Measurements from ENCODE around the gene CLEC11A.

Gene CLEC11A

DNA sequence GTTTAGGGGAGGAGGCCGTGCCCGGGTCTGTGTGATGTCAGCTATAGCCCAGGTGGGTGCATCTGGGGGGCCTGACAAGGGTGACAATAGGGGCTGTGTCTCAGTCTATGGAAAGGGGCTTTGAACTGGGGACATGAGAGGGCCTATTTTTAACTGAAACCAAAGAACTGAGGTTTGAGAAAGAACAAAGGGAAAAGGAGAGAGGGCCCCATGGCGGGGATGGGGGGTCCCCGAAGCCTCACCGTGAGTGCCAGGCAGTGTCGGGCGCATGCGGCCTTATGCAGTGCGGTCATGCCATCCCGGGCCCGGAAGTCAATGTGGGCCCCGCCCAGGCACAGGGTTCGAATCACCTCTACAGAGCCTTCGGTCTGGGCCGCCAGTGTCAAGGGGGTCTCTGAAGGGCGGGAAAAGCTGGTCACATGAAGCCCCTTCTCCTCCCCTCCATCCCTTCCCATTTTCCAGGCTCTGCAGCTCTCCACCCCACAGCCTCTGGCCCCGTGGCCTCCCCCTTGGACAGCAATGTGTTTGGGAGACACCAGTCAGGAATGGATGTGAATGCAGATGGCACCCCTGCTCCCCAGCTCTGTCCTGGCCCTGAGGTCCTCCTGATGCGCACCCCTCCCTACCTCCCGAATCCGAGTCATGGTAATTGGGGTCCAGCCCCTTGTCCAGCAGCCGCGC lies 9.5 kb upstream of the CLEC11A start:
- Histone ChIP-seq H4K20me1 (ENCODE audit: insufficient read depth, low read length) (peaks cover 12% of the 10 kb centered on the region), H3K9me3 (ENCODE audit: insufficient read depth, low read length, severe bottlenecking) (no peaks in the 10 kb centered on the region), H3K4me1 (ENCODE audit: insufficient read depth, low read length) (peaks cover 13% of the 10 kb centered on the region), H3K9ac (ENCODE audit: low read depth, low read length) (no peak overlapping the region), H3K36me3 (ENCODE audit: insufficient read depth, low read length) (no peaks in the 10 kb centered on the region), H3K27ac (ENCODE audit: low read length) (no peak overlapping the region), H3K4me2 (ENCODE audit: insufficient read depth, low read length) (no peak overlapping the region), H3K27me3 (ENCODE audit: insufficient read depth, low read length, poor library complexity) (peaks cover 21% of the 10 kb centered on the region), H2AFZ (ENCODE audit: low read depth, low read length) (no peak overlapping the region), H3K4me3 (ENCODE audit: low read depth in 1 of 2, low read length in 2 of 2) (no peak overlapping the region), H3K79me2 (ENCODE audit: insufficient read depth, low read length) (no peaks in the 10 kb centered on the region)
- ATAC-seq (ENCODE audit: insufficient read depth, low read depth), result peak; percentile 46
- peak; percentile 35 for DNase-seq
- TF ChIP-seq, protein P1, sequence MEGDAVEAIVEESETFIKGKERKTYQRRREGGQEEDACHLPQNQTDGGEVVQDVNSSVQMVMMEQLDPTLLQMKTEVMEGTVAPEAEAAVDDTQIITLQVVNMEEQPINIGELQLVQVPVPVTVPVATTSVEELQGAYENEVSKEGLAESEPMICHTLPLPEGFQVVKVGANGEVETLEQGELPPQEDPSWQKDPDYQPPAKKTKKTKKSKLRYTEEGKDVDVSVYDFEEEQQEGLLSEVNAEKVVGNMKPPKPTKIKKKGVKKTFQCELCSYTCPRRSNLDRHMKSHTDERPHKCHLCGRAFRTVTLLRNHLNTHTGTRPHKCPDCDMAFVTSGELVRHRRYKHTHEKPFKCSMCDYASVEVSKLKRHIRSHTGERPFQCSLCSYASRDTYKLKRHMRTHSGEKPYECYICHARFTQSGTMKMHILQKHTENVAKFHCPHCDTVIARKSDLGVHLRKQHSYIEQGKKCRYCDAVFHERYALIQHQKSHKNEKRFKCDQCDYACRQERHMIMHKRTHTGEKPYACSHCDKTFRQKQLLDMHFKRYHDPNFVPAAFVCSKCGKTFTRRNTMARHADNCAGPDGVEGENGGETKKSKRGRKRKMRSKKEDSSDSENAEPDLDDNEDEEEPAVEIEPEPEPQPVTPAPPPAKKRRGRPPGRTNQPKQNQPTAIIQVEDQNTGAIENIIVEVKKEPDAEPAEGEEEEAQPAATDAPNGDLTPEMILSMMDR (IDR thresholded peaks at IDR 0.05; ENCODE audit: borderline replicate concordance, extremely low read depth, low read length, poor library complexity, severe bottlenecking), result no peak

GRCh38 chr19:50716178-50717025 lies 6.8 kb upstream of the CLEC11A start:
- no peaks in the 10 kb centered on the region for H3K36me3 ChIP-seq (ENCODE audit: insufficient read depth, low read length)
- H3K27me3 ChIP-seq (ENCODE audit: insufficient read depth, low read length, poor library complexity), result peaks cover 40% of the 10 kb centered on the region
- TF ChIP-seq, protein P1 (IDR thresholded peaks at IDR 0.05; ENCODE audit: borderline replicate concordance, extremely low read depth, low read length, poor library complexity, severe bottlenecking), result no peak
- TF ChIP-seq EZH2 (IDR thresholded peaks at IDR 0.05; ENCODE audit: borderline replicate concordance, low read depth, low read length, severe bottlenecking), result no peak
- ATAC-seq (ENCODE audit: insufficient read depth, low read depth) (no peak), DNase-seq (no peak)
- H3K27ac ChIP-seq (ENCODE audit: low read length), result no peak overlapping the region
- no peak overlapping the region for H3K4me2 ChIP-seq (ENCODE audit: insufficient read depth, low read length)
- H3K79me2 ChIP-seq (ENCODE audit: insufficient read depth, low read length), result no peaks in the 10 kb centered on the region
- H3K4me3 ChIP-seq (ENCODE audit: low read depth in 1 of 2, low read length in 2 of 2), result no peak overlapping the region
- no peaks in the 10 kb centered on the region for H3K9me3 ChIP-seq (ENCODE audit: insufficient read depth, low read length, severe bottlenecking)
- H4K20me1 ChIP-seq (ENCODE audit: insufficient read depth, low read length), result peaks cover 19% of the 10 kb centered on the region
- peaks cover 13% of the 10 kb centered on the region for H3K4me1 ChIP-seq (ENCODE audit: insufficient read depth, low read length)
- no peak overlapping the region for H3K9ac ChIP-seq (ENCODE audit: low read depth, low read length)
- no peak overlapping the region for H2AFZ ChIP-seq (ENCODE audit: low read depth, low read length)

DNA sequence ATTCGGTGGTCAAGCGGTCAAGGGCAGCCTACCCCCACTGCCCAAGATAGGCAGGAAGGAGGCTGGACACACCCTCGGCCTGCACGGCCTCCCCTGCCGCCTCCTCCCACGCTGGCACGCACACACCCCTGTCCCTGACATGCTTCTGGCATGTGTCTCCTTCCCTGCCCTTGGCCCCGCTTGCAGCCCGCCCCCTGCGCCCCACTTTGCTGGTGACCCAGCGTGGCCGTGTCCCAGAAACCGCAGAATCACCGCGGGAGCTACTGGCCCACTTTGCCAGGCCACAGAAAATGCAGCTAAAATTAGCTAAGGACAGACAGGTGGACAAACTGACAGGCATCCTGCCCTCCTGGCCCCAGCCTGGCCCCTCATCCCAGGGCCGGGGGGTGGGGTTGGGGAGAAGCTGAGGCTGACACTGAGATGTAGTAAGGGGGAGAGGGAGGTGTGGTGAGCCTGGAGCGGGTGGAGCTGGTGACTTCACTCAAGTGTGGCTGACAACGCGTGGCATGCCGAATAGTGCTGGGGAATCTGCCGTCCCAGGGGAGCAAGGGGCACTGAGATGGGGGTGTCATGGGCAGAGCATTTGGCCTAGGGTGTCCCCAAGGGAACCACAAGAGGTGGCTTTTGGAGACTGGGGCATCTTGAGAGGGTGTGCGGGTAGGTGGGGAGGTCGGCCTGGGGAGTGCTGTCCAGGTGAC lies 6.0 kb upstream of the CLEC11A start:
- Histone ChIP-seq H2AFZ (ENCODE audit: low read depth, low read length) (no peak overlapping the region), H4K20me1 (ENCODE audit: insufficient read depth, low read length) (peaks cover 23% of the 10 kb centered on the region), H3K27ac (ENCODE audit: low read length) (no peak overlapping the region), H3K79me2 (ENCODE audit: insufficient read depth, low read length) (no peaks in the 10 kb centered on the region), H3K4me1 (ENCODE audit: insufficient read depth, low read length) (peaks cover 13% of the 10 kb centered on the region), H3K9ac (ENCODE audit: low read depth, low read length) (no peak overlapping the region), H3K4me3 (ENCODE audit: low read depth in 1 of 2, low read length in 2 of 2) (no peak overlapping the region), H3K36me3 (ENCODE audit: insufficient read depth, low read length) (no peaks in the 10 kb centered on the region), H3K4me2 (ENCODE audit: insufficient read depth, low read length) (no peak overlapping the region), H3K9me3 (ENCODE audit: insufficient read depth, low read length, severe bottlenecking) (no peaks in the 10 kb centered on the region), H3K27me3 (ENCODE audit: insufficient read depth, low read length, poor library complexity) (peaks cover 44% of the 10 kb centered on the region)
- DNase-seq (no peak), ATAC-seq (ENCODE audit: insufficient read depth, low read depth) (no peak)
- TF ChIP-seq EZH2 (IDR thresholded peaks at IDR 0.05; ENCODE audit: borderline replicate concordance, low read depth, low read length, severe bottlenecking), result no peak
- TF ChIP-seq, protein P1 (IDR thresholded peaks at IDR 0.05; ENCODE audit: borderline replicate concordance, extremely low read depth, low read length, poor library complexity, severe bottlenecking), result no peak
